PC-3 (cell line): Measurements from ENCODE around the gene SHROOM3. TPM values are rescaled to one million over a fixed set of nuclear protein-coding genes. Genes with fewer than 3 reads are reported as not detected.

Source experiments
- ATAC-seq: fragments of 200-7000 bp; cut with Tn5 transposase; 2 replicates; pipeline ENCODE4 v1.9.1; 2020; ENCODE audit warnings: mild to moderate bottlenecking, moderate library complexity
- BruUV-seq: library from RNA; stranded (reverse); fragments of 400-500 nt; replicated peaks from 2 replicates; lab custom pipeline; 2021; lab: Mats Ljungman, UMichigan
- CTCF ChIA-PET: fragments of 300-600 bp; sonication (Branson Sonifier 250); formaldehyde crosslinking; loops from one replicate; lab custom pipeline; 2022; ENCODE audit warnings: antibody characterized with exemption; lab: Charles Lee
- POLR2A ChIA-PET: fragments of 300-600 bp; sonication (Branson Sonifier 250); formaldehyde crosslinking; loops from one replicate; lab custom pipeline; 2022; ENCODE audit warnings: antibody characterized with exemption; ENCODE audit not compliant: unreplicated experiment; lab: Charles Lee
- DNase-seq: peaks from one replicate; pipeline ENCODE4 v3.0.0-alpha.2; 2015
- H2AFZ ChIP-seq: fragments of 300-600 bp; sonication (generic); 2 replicates; pipeline ENCODE4 v1.6.0; 2016; ENCODE audit warnings: antibody characterized with exemption, low read length
- H3F3A ChIP-seq: fragments of 300-600 bp; sonication (generic); one replicate; pipeline ENCODE4 v1.6.0; 2017; ENCODE audit warnings: antibody characterized with exemption, low read length, control low read depth, mild to moderate bottlenecking; ENCODE audit not compliant: unreplicated experiment
- H3K27ac ChIP-seq: fragments of 300-600 bp; sonication (generic); 2 replicates; pipeline ENCODE4 v1.5.1; 2016; ENCODE audit warnings: mild to moderate bottlenecking, low read length
- H3K27me3 ChIP-seq: fragments of 300-600 bp; sonication (generic); 2 replicates; pipeline ENCODE4 v1.6.1; 2016; ENCODE audit warnings: low read length, mixed read lengths
- H3K36me3 ChIP-seq: fragments of 300-600 bp; sonication (generic); 2 replicates; pipeline ENCODE4 v1.6.1; 2016; ENCODE audit warnings: low read depth, mixed run types, low read length, mixed read lengths
- H3K4me1 ChIP-seq: fragments of 300-600 bp; sonication (generic); 2 replicates; pipeline ENCODE4 v1.5.1; 2016; ENCODE audit warnings: low read length; ENCODE audit not compliant: insufficient read depth
- H3K4me2 ChIP-seq: fragments of 300-600 bp; sonication (generic); 2 replicates; pipeline ENCODE4 v1.6.0; 2016; ENCODE audit warnings: low read length
- H3K4me3 ChIP-seq: fragments of 300-600 bp; sonication (generic); 2 replicates; pipeline ENCODE4 v1.5.1; 2016; ENCODE audit warnings: mild to moderate bottlenecking, low read length, mixed read lengths
- H3K79me2 ChIP-seq: fragments of 300-600 bp; sonication (generic); 2 replicates; pipeline ENCODE4 v1.6.1; 2017; ENCODE audit warnings: low read length, mixed read lengths
- H3K9ac ChIP-seq: fragments of 300-600 bp; sonication (generic); 2 replicates; pipeline ENCODE4 v1.6.0; 2016; ENCODE audit warnings: mild to moderate bottlenecking, low read length
- H3K9me2 ChIP-seq: fragments of 300-600 bp; sonication (generic); replicated peaks from 2 replicates; pipeline ENCODE4 v1.6.1; 2016; ENCODE audit warnings: mixed run types, low read length, mixed read lengths
- H3K9me3 ChIP-seq: fragments of 300-600 bp; sonication (generic); 2 replicates; pipeline ENCODE4 v1.6.1; 2016; ENCODE audit warnings: low read length, mixed read lengths
- H4K20me1 ChIP-seq: fragments of 300-600 bp; sonication (generic); 2 replicates; pipeline ENCODE4 v1.6.1; 2016; ENCODE audit warnings: low read length, mixed read lengths
- EZH2 ChIP-seq: fragments of 300-600 bp; sonication (generic); IDR thresholded peaks from one replicate; pipeline ENCODE4 v1.6.1; 2017; ENCODE audit warnings: antibody characterized with exemption, mild to moderate bottlenecking, low read length; ENCODE audit not compliant: unreplicated experiment
- EZH2phosphoT487 ChIP-seq: fragments of 300-600 bp; sonication (generic); IDR thresholded peaks from 2 replicates; pipeline ENCODE4 v1.6.1; 2018; ENCODE audit warnings: mild to moderate bottlenecking, antibody characterized with exemption, low read length, borderline replicate concordance
- intact Hi-C: fragments of 100-400 bp; cut with micrococcal nuclease; formaldehyde crosslinking; loops from 2 replicates; pipeline ENCODE4 v1.9.0; 2023
- total RNA-seq: library from RNA; depleted of rRNA; stranded (reverse); fragments of >200 nt; gene quantifications from 2 replicates; pipeline ENCODE4 v1.2.3, GENCODE V29; 2014
- TF ChIP-seq, protein P1 (sequence below): fragments of 300-600 bp; sonication (generic); conservative IDR thresholded peaks from 2 replicates; pipeline ENCODE4 v1.5.1; 2017; ENCODE audit warnings: antibody characterized with exemption, low read depth, mild to moderate bottlenecking, low read length

SHROOM3 gene
- total RNA-seq, 1 experiment from 2014 or later: 27.8 TPM

- CTCF ChIA-PET: no interaction called here
- no TSS peak for BruUV-seq
- no peaks in the 10 kb centered on the region for H3K36me3 ChIP-seq
- no peak for TF ChIP-seq EZH2
- no peak for TF ChIP-seq EZH2phosphoT487
- TF ChIP-seq, protein P1, sequence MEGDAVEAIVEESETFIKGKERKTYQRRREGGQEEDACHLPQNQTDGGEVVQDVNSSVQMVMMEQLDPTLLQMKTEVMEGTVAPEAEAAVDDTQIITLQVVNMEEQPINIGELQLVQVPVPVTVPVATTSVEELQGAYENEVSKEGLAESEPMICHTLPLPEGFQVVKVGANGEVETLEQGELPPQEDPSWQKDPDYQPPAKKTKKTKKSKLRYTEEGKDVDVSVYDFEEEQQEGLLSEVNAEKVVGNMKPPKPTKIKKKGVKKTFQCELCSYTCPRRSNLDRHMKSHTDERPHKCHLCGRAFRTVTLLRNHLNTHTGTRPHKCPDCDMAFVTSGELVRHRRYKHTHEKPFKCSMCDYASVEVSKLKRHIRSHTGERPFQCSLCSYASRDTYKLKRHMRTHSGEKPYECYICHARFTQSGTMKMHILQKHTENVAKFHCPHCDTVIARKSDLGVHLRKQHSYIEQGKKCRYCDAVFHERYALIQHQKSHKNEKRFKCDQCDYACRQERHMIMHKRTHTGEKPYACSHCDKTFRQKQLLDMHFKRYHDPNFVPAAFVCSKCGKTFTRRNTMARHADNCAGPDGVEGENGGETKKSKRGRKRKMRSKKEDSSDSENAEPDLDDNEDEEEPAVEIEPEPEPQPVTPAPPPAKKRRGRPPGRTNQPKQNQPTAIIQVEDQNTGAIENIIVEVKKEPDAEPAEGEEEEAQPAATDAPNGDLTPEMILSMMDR: no peak
- no peaks in the 10 kb centered on the region for H3K9me3 ChIP-seq
- H3K27me3 ChIP-seq: no peaks in the 10 kb centered on the region
- no peak overlapping the region for H3K9ac ChIP-seq
- H3K9me2 ChIP-seq: no peaks in the 10 kb centered on the region
- no peaks in the 10 kb centered on the region for H3K79me2 ChIP-seq
- no peaks in the 10 kb centered on the region for H4K20me1 ChIP-seq
- intact Hi-C loops: no loop called here
- H3K4me1 ChIP-seq: no peaks in the 10 kb centered on the region
- H3K4me3 ChIP-seq: no peak overlapping the region
- no peaks in the 10 kb centered on the region for H3F3A ChIP-seq
- H3K4me2 ChIP-seq: no peak overlapping the region
- H3K27ac ChIP-seq: no peak overlapping the region
- POLR2A ChIA-PET: no interaction called here
- DNase-seq (no peak), ATAC-seq (no peak)
- H2AFZ ChIP-seq: no peak overlapping the region
Measured at GRCh38 chr4:76494243-76494642, 59.2 kb downstream of the SHROOM3 start.

DNA sequence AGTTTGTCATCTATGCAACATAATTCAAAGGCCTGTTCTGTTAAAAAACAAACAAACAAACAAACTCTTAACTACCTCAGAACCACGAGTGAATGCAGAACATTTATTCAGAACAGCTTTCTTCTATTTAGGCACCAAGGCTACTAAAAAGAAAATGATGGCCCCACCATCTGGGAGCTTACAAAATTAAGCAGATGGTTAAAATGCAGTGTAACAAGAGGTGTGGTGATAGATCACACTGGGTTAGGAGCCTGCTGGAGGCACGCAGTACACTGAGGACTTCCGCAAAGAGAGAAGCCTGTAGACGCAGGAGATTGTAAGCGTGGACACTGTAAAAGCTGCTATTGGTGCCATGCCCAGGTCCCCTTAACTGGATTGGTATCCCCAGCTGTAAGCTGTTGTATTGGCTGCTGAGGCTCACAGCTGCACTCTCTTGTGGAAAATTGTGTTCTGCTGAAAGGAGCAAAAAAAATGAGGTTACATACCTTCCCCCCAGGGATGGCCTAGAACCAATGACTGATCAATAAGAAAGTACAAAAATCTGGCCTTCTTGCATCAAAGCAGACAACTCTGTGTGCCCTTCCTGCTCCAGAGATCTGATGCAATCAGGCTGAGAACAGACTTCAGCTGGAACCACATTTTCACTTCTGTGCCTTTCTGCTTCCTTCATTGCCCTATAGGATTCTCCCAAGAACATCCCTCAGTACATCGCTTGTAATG lies 60.0 kb downstream of the SHROOM3 start:
- Histone ChIP-seq H3K9ac (no peak overlapping the region), H3K36me3 (no peaks in the 10 kb centered on the region), H3K27me3 (no peaks in the 10 kb centered on the region), H3K4me2 (no peak overlapping the region), H3K9me3 (no peaks in the 10 kb centered on the region), H3K4me1 (no peaks in the 10 kb centered on the region), H4K20me1 (no peaks in the 10 kb centered on the region), H3K9me2 (no peaks in the 10 kb centered on the region), H2AFZ (no peak overlapping the region), H3F3A (no peaks in the 10 kb centered on the region), H3K27ac (no peak overlapping the region), H3K4me3 (no peak overlapping the region), H3K79me2 (no peaks in the 10 kb centered on the region)
- no TSS peak for BruUV-seq
- ChIA-PET POLR2A (no interaction called here), CTCF (no interaction called here)
- DNase-seq: no peak
- ATAC-seq: no peak
- no peak for TF ChIP-seq EZH2phosphoT487
- TF ChIP-seq, protein P1: no peak
- intact Hi-C loops: no loop called here

DNA sequence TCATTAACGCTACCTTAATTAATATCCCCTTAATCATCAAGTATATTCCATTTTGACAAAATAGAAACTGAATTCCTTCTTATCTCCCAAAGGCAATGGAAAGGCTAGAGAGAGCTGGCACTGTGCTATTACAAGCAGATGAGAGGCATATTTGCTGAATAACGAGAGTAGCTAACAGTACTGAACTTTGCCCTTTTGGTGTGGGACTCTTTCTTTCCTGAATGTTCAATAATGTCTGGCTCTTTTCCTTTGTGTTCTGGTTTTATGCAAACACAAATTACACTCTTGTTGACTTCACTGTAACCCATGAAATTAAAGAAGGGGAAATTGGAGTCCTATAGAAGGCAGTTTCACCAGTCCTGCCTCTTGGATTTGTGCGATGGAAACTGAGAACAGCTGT lies 63.5 kb downstream of the SHROOM3 start:
- no peak overlapping the region for H3K4me2 ChIP-seq
- H3K79me2 ChIP-seq: no peaks in the 10 kb centered on the region
- no peak overlapping the region for H3K4me3 ChIP-seq
- H3K36me3 ChIP-seq: no peaks in the 10 kb centered on the region
- DNase-seq (no peak), ATAC-seq (no peak)
- H3K9ac ChIP-seq: no peak overlapping the region
- H3K27ac ChIP-seq: no peak overlapping the region
- H3K9me2 ChIP-seq: no peaks in the 10 kb centered on the region
- no peaks in the 10 kb centered on the region for H3F3A ChIP-seq
- ChIA-PET CTCF (no interaction called here), POLR2A (no interaction called here)
- no TSS peak for BruUV-seq
- H3K4me1 ChIP-seq: no peaks in the 10 kb centered on the region
- no peak overlapping the region for H2AFZ ChIP-seq
- no peaks in the 10 kb centered on the region for H3K9me3 ChIP-seq
- TF ChIP-seq EZH2 (no peak), EZH2phosphoT487 (no peak)
- TF ChIP-seq, protein P1: no peak
- no peaks in the 10 kb centered on the region for H4K20me1 ChIP-seq
- intact Hi-C loops: no loop called here
- H3K27me3 ChIP-seq: no peaks in the 10 kb centered on the region
